ENCODE data around the gene AGFG1.

GRCh38 chr2:227510620-227510958 is 38.6 kb downstream of the AGFG1 start:
- TF ChIP-seq REST (IDR thresholded peaks at IDR 0.05; ENCODE audit: low read depth) (no peak), POLR2A (IDR thresholded peaks at IDR 0.05; ENCODE audit: borderline replicate concordance, extremely low read depth, insufficient read depth, insufficient read length) (no peak), EZH2phosphoT487 (IDR thresholded peaks at IDR 0.05; ENCODE audit: borderline replicate concordance) (no peak), CTCF (IDR thresholded peaks at IDR 0.05 in 2 of 3, conservative IDR thresholded peaks at IDR 0.05 in 1 of 3; ENCODE audit: borderline replicate concordance in 1 of 3, insufficient read depth in 1 of 3, low read depth in 2 of 3, low read length in 2 of 3) (no peak), YY1 (IDR thresholded peaks at IDR 0.05; ENCODE audit: extremely low read depth, insufficient replicate concordance, low read depth, low read length) (no peak), SP1 (IDR thresholded peaks at IDR 0.05; ENCODE audit: low read depth) (no peak)

All from HCT116 (cell line).